ENCODE measurements around the gene CNP. TPM values are rescaled to one million over a fixed set of nuclear protein-coding genes. Genes with fewer than 3 reads are reported as not detected.

The CNP gene
- total RNA-seq, 2 donors from 2014 or later: 44.7 to 49.4 TPM

DNA sequence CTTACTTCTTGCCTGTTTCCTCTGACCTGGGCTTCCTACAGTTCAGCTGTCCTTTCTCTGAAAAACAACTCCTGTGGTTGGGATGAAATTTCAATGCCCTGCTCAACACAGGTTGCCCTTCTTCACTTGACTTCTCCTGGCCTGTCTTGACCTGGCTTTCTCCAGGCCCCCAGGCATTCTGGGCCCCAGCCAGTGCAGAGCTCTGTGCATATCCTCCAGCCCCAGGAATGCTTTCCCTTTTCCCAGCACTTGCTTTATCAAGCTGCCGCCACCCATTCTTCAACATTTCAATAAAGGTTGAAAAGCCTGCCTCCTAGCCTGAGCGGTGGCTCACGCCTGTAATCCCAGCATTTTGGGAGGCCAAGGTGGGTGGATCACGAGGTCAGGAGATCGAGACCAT lies 25.4 kb upstream of the CNP start:
- intact Hi-C loops (cut with DNase I): no loop called here
- no peak for DNase-seq
- Histone ChIP-seq H3K27me3 (no peaks in the 10 kb centered on the region), H3K4me3 (no peak overlapping the region), H3K9ac (ENCODE audit: low read depth in 2 of 2, low read length in 2 of 2) (no peak overlapping the region), H3K36me3 (no peaks in the 10 kb centered on the region), H3K9me3 (no peaks in the 10 kb centered on the region), H3K4me1 (no peaks in the 10 kb centered on the region), H3K27ac (no peak overlapping the region)
- no peak for TF ChIP-seq CTCF (IDR thresholded peaks at IDR 0.05)

- TF ChIP-seq CTCF (IDR thresholded peaks at IDR 0.05): no peak
- no peak overlapping the region for H3K4me3 ChIP-seq
- no peaks in the 10 kb centered on the region for H3K27me3 ChIP-seq
- H3K9ac ChIP-seq (ENCODE audit: low read depth in 2 of 2, low read length in 2 of 2): no peak overlapping the region
- intact Hi-C loops (cut with DNase I): no loop called here
- H3K36me3 ChIP-seq: no peaks in the 10 kb centered on the region
- DNase-seq: no peak
- no peaks in the 10 kb centered on the region for H3K4me1 ChIP-seq
- H3K9me3 ChIP-seq: no peaks in the 10 kb centered on the region
- no peak overlapping the region for H3K27ac ChIP-seq
These were observed 23.8 kb upstream of the CNP start for GRCh38 chr17:41942626-41943373.

DNA sequence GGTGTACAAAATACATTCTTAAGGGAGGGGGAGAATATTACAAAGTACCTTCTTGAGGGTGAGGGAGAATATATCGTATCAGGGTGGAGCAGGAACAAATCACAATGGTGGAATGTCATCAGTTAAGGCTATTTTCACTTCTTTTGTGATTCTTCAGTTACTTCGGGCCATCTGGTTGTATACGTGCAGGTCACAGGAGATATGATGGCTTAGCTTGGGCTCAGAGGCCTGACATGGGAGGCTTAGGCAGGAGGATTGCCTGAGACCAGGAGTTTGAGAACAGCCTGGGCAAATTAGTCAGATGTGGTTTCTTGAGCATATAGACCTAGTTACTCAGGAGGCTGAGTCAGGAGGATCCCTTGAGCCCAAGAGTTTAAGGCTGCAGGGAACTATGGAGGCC lies 23.1 kb upstream of the CNP start:
- no peak for TF ChIP-seq CTCF (IDR thresholded peaks at IDR 0.05)
- no peak for DNase-seq
- Histone ChIP-seq H3K4me1 (no peaks in the 10 kb centered on the region), H3K9me3 (no peaks in the 10 kb centered on the region), H3K36me3 (no peaks in the 10 kb centered on the region), H3K9ac (ENCODE audit: low read depth in 2 of 2, low read length in 2 of 2) (no peak overlapping the region), H3K27ac (no peak overlapping the region), H3K4me3 (no peak overlapping the region), H3K27me3 (no peaks in the 10 kb centered on the region)
- intact Hi-C loops (cut with DNase I): no loop called here

DNA sequence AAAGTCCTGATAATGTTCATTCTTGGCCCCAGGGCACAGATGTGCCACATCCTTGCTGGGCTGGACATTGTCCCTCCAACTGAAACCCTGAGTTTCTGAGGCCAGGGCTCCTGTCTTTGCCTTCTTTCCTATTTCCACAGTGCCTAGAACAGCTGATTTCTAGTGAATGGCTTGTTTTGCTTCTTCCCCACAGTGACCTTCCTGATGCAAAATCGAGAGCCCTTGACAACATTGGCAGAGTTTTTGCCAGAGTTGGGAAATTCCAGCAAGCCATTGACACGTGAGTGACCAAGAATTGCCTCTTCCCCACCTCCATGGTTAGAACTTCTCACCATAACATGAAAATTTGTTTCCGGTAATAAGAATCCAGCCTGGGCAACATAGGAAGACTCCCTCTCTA lies 21.7 kb upstream of the CNP start:
- H3K9me3 ChIP-seq: no peaks in the 10 kb centered on the region
- H3K4me3 ChIP-seq: no peak overlapping the region
- no peaks in the 10 kb centered on the region for H3K4me1 ChIP-seq
- no peak overlapping the region for H3K9ac ChIP-seq (ENCODE audit: low read depth in 2 of 2, low read length in 2 of 2)
- no peaks in the 10 kb centered on the region for H3K36me3 ChIP-seq
- H3K27me3 ChIP-seq: no peaks in the 10 kb centered on the region
- no peak for TF ChIP-seq CTCF (IDR thresholded peaks at IDR 0.05)
- intact Hi-C loops (cut with DNase I): no loop called here
- no peak for DNase-seq
- H3K27ac ChIP-seq: no peak overlapping the region

- H3K27me3 ChIP-seq: no peaks in the 10 kb centered on the region
- no peak for TF ChIP-seq CTCF (IDR thresholded peaks at IDR 0.05)
- H3K9me3 ChIP-seq: no peaks in the 10 kb centered on the region
- H3K4me3 ChIP-seq: no peak overlapping the region
- H3K36me3 ChIP-seq: no peaks in the 10 kb centered on the region
- intact Hi-C loops (cut with DNase I): no loop called here
- no peak overlapping the region for H3K27ac ChIP-seq
- no peaks in the 10 kb centered on the region for H3K4me1 ChIP-seq
- no peak overlapping the region for H3K9ac ChIP-seq (ENCODE audit: low read depth in 2 of 2, low read length in 2 of 2)
- no peak for DNase-seq
These were observed 17.7 kb upstream of the CNP start for GRCh38 chr17:41948762-41949460.
